Measurements from ENCODE around the gene WDR54.

- TF ChIP-seq CTCF (IDR thresholded peaks at IDR 0.05) = peak; percentile 96 to 98 (median 97)
- TF ChIP-seq POLR2A (IDR thresholded peaks at IDR 0.05) = peak; percentile 41
- peak in 1 of 3 donors; percentile 62 for TF ChIP-seq POLR2AphosphoS5 (IDR thresholded peaks at IDR 0.05)
- TF ChIP-seq EP300 (IDR thresholded peaks at IDR 0.05; ENCODE audit: low read depth) = no peak
Observed at GRCh38 chr2:74391580-74392448, 29.7 kb upstream of the WDR54 start.

All from transverse colon (tissue), 4 donors.